ENCODE results near the gene SH2D3C.

The SH2D3C gene

GRCh38 chr9:127778280-127779135, at the start of gene SH2D3C:
SH2D3C (minus strand) TSS chr9:127778666; CDS start chr9:127778627, 39 bp downstream.
- peak; percentile 83 for DNase-seq

GRCh38 chr9:127826253-127826913, 47.9 kb upstream of the SH2D3C start:
- no peak for DNase-seq

GRCh38 chr9:127825319-127826051, 47.0 kb upstream of the SH2D3C start:
- no peak for DNase-seq

GRCh38 chr9:127822108-127822507, 43.6 kb upstream of the SH2D3C start:
- no peak for DNase-seq

GRCh38 chr9:127818574-127818973, 40.1 kb upstream of the SH2D3C start:
- DNase-seq: no peak

- no peak for DNase-seq
Observed at GRCh38 chr9:127817881-127818434, 39.5 kb upstream of the SH2D3C start.

GRCh38 chr9:127816728-127817127, 38.3 kb upstream of the SH2D3C start:
- no peak for DNase-seq

- DNase-seq: no peak
Observed at GRCh38 chr9:127816362-127816725, 37.9 kb upstream of the SH2D3C start.

- no peak for DNase-seq
Observed at GRCh38 chr9:127815512-127816361, 37.3 kb upstream of the SH2D3C start.

- DNase-seq: no peak
Observed at GRCh38 chr9:127814619-127815511, 36.4 kb upstream of the SH2D3C start.

GRCh38 chr9:127813686-127814226, 35.3 kb upstream of the SH2D3C start:
- DNase-seq: no peak

- DNase-seq: no peak
Observed at GRCh38 chr9:127812936-127813675, 34.6 kb upstream of the SH2D3C start.

- DNase-seq: no peak
Observed at GRCh38 chr9:127812011-127812410, 33.5 kb upstream of the SH2D3C start.

GRCh38 chr9:127810378-127811187, 32.1 kb upstream of the SH2D3C start:
- DNase-seq: no peak

- no peak for DNase-seq
Observed at GRCh38 chr9:127809540-127810377, 31.3 kb upstream of the SH2D3C start.

GRCh38 chr9:127809002-127809539, 30.6 kb upstream of the SH2D3C start:
- DNase-seq: no peak

GRCh38 chr9:127808347-127809001, 30.0 kb upstream of the SH2D3C start:
- DNase-seq: no peak

Measured in activated effector memory CD4-positive, alpha-beta T cell treated with anti-CD3 and anti-CD28 coated beads, Interleukin-2, amount 50 U/mL, for 16 hours (primary cell).